Astrocyte of the spinal cord (primary cell): ENCODE results near the gene ZFAND5.

Experiments
- DNase-seq: peaks from one replicate; pipeline ENCODE4 v3.0.0; 2011; ENCODE audit warnings: low read depth, low spot score
- H3K4me3 ChIP-seq: 2 replicates; pipeline ENCODE4 v1.5.1; 2011; ENCODE audit warnings: low read depth, mild to moderate bottlenecking, low read length, moderate library complexity
- in situ Hi-C: cut with HindIII; loops from 2 replicates; pipeline ENCODE4 v1.10.0; 2017; ENCODE audit warnings: low sequenced_read_pairs
- TF ChIP-seq, protein P1 (sequence below): IDR thresholded peaks from 2 replicates; pipeline ENCODE4 v1.5.1; 2012; ENCODE audit warnings: low read depth, mild to moderate bottlenecking, low read length, inconsistent platforms

Gene ZFAND5

DNA sequence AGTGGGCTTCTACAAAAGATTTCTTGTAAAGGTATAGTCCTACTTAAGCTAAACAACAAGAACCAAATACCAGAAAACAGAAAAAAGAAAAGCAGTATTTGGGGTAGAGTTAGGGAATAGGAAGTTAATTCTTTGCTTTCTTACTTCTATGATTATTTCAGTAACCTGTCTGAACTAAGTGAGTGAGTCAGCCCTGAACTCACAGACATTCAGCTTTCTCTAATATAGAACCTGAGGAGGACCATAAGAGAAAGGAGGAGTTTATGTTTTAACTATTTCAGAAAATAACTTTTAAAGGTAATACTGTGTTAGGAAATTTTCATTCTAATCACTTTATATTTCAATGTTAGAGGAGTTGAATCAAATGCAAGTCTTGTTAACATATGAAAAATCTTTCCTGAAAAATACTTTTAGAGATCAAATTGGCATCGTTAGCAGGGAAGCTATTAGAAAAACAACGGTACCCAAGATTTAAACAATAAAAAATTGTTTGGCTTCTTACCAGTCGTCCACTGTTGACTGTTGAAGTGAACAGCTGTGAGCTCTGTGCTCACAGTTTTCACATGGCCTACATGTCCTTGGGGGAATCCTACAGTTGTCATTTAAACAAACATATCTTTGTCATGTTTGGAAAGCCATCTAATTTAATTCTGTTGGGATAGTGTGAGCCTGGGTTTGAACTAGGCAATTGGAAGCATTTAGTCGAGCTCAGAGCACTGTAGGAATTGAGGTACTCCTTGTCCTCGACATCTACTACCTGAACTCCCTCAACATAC is 19.9 kb upstream of the ZFAND5 start:
- TF ChIP-seq, protein P1, sequence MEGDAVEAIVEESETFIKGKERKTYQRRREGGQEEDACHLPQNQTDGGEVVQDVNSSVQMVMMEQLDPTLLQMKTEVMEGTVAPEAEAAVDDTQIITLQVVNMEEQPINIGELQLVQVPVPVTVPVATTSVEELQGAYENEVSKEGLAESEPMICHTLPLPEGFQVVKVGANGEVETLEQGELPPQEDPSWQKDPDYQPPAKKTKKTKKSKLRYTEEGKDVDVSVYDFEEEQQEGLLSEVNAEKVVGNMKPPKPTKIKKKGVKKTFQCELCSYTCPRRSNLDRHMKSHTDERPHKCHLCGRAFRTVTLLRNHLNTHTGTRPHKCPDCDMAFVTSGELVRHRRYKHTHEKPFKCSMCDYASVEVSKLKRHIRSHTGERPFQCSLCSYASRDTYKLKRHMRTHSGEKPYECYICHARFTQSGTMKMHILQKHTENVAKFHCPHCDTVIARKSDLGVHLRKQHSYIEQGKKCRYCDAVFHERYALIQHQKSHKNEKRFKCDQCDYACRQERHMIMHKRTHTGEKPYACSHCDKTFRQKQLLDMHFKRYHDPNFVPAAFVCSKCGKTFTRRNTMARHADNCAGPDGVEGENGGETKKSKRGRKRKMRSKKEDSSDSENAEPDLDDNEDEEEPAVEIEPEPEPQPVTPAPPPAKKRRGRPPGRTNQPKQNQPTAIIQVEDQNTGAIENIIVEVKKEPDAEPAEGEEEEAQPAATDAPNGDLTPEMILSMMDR, result no peak
- DNase-seq, result peak; percentile 52
- in situ Hi-C loops, result no loop called here
- H3K4me3 ChIP-seq, result no peak overlapping the region

DNA sequence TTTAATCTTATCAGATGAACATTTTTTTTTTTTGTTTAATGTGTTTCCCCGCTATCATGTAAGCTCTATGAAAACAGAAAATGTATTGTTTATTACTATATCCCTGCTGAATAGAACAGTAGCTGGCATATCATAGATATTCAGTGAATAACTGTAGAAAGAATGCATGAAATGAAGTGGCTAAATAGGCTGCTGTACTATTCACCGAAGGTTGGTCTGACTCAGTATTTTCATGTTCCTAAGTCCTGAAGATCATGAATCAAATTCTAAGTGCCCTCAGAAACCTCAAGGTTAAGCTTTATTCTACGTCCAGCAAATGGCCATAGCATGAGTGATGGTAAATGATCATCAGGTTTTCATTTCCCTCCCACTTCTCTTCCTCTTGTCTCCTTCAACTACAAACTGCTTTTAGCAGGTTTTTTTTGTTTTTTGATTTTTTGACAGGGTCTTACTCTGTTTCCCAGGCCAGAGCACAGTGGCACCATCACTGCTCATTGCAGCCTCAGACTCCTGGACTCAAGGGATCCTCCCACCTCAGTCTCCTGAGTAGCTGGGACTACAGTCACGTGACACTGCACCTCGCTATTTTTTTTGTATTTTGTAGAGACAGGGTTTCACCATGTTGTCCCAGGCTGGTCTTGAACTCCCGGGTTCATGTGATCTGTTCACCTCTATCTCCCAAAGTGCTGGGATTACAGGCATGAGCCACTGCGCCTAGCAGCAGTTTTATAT is 19.1 kb upstream of the ZFAND5 start:
- in situ Hi-C loops, result no loop called here
- peak; percentile 93 for DNase-seq
- no peak overlapping the region for H3K4me3 ChIP-seq
- TF ChIP-seq, protein P1, result no peak

DNA sequence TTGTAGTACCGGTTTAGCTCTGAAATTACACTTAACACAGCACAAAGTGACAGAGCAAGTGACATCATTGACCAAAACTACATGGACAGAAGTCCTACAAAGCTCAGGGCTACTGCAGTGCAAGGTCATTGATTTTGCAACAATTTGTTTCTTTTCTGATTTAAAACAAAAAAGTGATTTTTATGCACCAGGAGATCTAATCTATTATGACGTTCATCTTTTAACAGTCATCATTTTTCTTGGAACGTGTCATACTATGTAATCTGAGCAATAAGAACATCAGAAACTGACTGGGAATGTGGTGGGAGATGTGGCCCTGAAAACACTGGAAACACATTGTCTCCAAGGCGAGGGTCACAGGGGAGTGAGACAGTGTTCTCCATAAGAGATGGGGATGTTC is 17.4 kb upstream of the ZFAND5 start:
- peak; percentile 36 for DNase-seq
- TF ChIP-seq, protein P1, result no peak
- in situ Hi-C loops, result no loop called here
- H3K4me3 ChIP-seq, result no peak overlapping the region

DNA sequence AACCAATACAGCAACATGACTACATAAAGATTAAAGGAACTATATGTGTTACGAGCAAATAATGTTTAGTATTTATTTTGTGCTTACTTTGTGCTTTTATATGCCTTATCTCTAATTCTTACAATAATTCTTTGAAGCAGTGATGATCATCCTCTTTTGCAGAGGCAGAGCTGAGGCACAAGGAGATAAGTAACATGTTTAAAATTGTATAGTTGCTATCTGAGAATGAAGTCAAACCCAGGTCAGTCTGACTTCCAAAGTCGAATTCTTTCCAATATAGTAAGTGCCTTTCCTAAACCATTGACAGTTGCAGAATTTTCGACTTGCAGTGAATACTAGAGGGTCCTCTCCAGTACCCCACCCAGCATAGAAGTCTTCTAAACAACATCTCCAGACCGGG is 12.0 kb upstream of the ZFAND5 start:
- DNase-seq, result no peak
- TF ChIP-seq, protein P1, result no peak
- in situ Hi-C loops, result no loop called here
- no peak overlapping the region for H3K4me3 ChIP-seq

DNA sequence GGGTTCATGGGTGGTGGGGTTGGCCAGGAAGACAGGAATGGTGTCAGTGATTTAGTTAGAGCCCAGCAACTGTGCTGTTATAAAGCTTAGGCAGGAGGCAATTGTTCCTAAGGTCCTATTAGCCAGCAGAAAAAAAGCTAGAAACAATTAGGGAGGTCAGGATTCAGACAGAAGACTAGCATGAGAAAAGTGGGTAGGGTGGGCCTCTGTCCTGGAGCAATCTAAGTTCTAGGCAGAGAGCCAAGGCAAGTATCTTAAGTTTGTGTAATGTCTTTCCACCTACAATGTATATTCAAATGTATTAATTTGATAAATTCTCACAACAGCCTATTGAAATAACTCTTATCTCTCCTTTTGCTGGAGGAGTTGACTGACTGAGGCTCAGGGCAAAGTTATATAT is 6.1 kb upstream of the ZFAND5 start:
- TF ChIP-seq, protein P1, result no peak
- in situ Hi-C loops, result loop anchor here (25.0 kb wide), 1 partner anchor 216 kb away; no protein-coding TSS in a partner anchor
- H3K4me3 ChIP-seq, result no peak overlapping the region
- no peak for DNase-seq

DNA sequence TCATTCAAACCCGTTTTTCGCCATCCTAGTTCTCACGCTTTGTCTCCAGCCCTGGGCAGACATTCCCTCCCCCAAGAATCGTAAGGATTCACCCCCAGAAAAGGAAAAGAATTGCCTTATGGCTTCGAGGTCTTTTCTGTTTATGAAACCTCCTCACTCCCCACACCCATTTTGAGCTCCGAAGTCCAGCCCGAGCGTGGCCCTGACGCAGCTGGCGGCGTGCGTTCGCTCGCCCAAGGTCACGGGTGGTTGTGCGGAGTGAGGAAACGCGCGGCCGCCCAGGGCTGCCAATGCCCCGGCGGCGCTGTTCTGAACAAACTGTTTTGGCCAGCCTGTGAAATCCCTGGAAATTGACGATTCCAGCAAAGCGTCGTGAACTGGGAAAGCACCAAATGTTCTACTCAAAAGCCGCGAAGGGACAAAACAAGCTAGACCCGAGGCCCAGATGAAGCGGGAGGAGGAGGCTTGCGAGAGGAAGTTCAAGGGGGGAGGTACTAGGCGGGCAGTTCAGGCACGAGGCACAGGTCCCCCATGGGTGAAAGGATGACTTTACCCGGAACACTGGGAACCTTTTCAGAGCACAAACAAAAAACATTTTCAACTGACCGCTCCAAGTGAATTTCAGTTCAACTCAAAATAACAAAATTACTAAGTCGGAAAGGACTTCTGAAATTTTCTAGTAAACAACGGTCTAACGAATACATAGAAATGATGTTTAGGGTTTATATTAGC is 683 bp upstream of the ZFAND5 start:
- TF ChIP-seq, protein P1, result peak; percentile 10
- H3K4me3 ChIP-seq, result peak overlapping the region; percentile 43
- in situ Hi-C loops, result loop anchor here (25.0 kb wide), 1 partner anchor 222 kb away; no protein-coding TSS in a partner anchor
- DNase-seq, result peak; percentile 90
